H1 (cell line): ENCODE measurements around the gene PRSS22. TPM values are rescaled to one million over a fixed set of nuclear protein-coding genes. Genes with fewer than 3 reads are reported as not detected.
A peak's percentile ranks its signal among the peaks of the same experiment; 100 is the strongest.

Experiments used
- CTCF ChIA-PET: fragments of 300-600 bp; sonication (Branson Sonifier 250); formaldehyde crosslinking; loops from one replicate; lab custom pipeline; 2021; ENCODE audit not compliant: partially characterized antibody; lab: Charles Lee
- POLR2A ChIA-PET: fragments of 300-600 bp; sonication (Branson Sonifier 250); formaldehyde crosslinking; loops from one replicate; lab custom pipeline; 2021; ENCODE audit warnings: inconsistent platforms; ENCODE audit not compliant: partially characterized antibody; lab: Charles Lee
- DNase-seq, 2 experiments: peaks; one replicate each; pipeline versions ENCODE4 v3.0.0 to v3.0.0-alpha.2; 2010 to 2022; ENCODE audit warnings: low spot score in 2 of 2, low read depth in 1 of 2, mixed read lengths in 1 of 2
- FAIRE-seq: peaks from 2 replicates; lab custom pipeline; 2011; peaks lifted over from hg19 to GRCh38; lab: Jason Lieb, UNC
- H2AFZ ChIP-seq: 2 replicates; pipeline ENCODE4 v1.8.1; 2012; ENCODE audit warnings: low read length, inconsistent platforms
- H2AK5ac ChIP-seq: 2 replicates; pipeline ENCODE4 v1.6.1; 2013; ENCODE audit warnings: low read depth, low read length
- H2BK120ac ChIP-seq: replicated peaks from 2 replicates; pipeline ENCODE3; 2013; ENCODE audit warnings: low read depth, low read length, inconsistent platforms
- H2BK12ac ChIP-seq: 2 replicates; pipeline ENCODE4 v1.6.1; 2013; ENCODE audit warnings: low read depth, low read length
- H2BK15ac ChIP-seq: 2 replicates; pipeline ENCODE4 v1.6.1; 2013; ENCODE audit warnings: low read length
- H2BK20ac ChIP-seq: 2 replicates; pipeline ENCODE4 v1.6.1; 2013; ENCODE audit warnings: low read length
- H2BK5ac ChIP-seq: 2 replicates; pipeline ENCODE4 v1.6.1; 2013; ENCODE audit warnings: low read depth, low read length
- H3K14ac ChIP-seq: 2 replicates; pipeline ENCODE4 v1.6.1; 2013; ENCODE audit warnings: inconsistent platforms; ENCODE audit not compliant: insufficient read length
- H3K18ac ChIP-seq: 2 replicates; pipeline ENCODE4 v1.6.1; 2013; ENCODE audit warnings: low read length; ENCODE audit errors: extremely low read depth
- H3K23ac ChIP-seq: 2 replicates; pipeline ENCODE4 v1.6.1; 2013; ENCODE audit warnings: inconsistent platforms; ENCODE audit not compliant: insufficient read length
- H3K23me2 ChIP-seq: 2 replicates; pipeline ENCODE4 v1.6.1; 2013; ENCODE audit warnings: low read depth, low read length
- H3K27ac ChIP-seq: 2 replicates; pipeline ENCODE4 v1.6.1; 2011; ENCODE audit warnings: low read depth, low read length, inconsistent platforms
- H3K27me3 ChIP-seq, 4 experiments: replicated peaks in 1 of 4; 1 replicate in 1 of 4; 2 replicates in 3 of 4; pipeline versions ENCODE4 v1.6.1 to v1.8.1; 2011 to 2013; ENCODE audit warnings: low read length in 3 of 4, mild to moderate bottlenecking in 3 of 4, inconsistent platforms in 2 of 4, mixed read lengths in 2 of 4, moderate library complexity in 1 of 4; ENCODE audit not compliant: control insufficient read depth in 3 of 4, insufficient read depth in 3 of 4; ENCODE audit errors: extremely low read depth in 1 of 4
- H3K36me3 ChIP-seq, 4 experiments: 2 replicates each; pipeline versions ENCODE4 v1.6.1 to v1.8.1; 2011 to 2013; ENCODE audit warnings: mild to moderate bottlenecking in 4 of 4, low read length in 3 of 4, moderate library complexity in 2 of 4, control low read depth in 1 of 4, inconsistent platforms in 1 of 4; ENCODE audit not compliant: insufficient read depth in 4 of 4, control insufficient read depth in 2 of 4
- H3K4ac ChIP-seq: replicated peaks from 2 replicates; pipeline ENCODE3; 2013; ENCODE audit warnings: low read length, low read depth, mixed read lengths, inconsistent platforms; ENCODE audit not compliant: insufficient read length
- H3K4me1 ChIP-seq, 4 experiments: replicated peaks in 1 of 4; 1 replicate in 1 of 4; 2 replicates in 3 of 4; pipeline versions ENCODE4 v1.6.1 to v1.8.1; 2011 to 2013; ENCODE audit warnings: low read length in 3 of 4, inconsistent platforms in 2 of 4, mixed read lengths in 1 of 4; ENCODE audit not compliant: insufficient read depth in 4 of 4, control insufficient read depth in 3 of 4
- H3K4me2 ChIP-seq, 2 experiments: 2 replicates each; pipeline versions ENCODE4 v1.6.1 to v1.8.1; 2011 to 2013; ENCODE audit warnings: low read depth in 2 of 2, low read length in 2 of 2, control low read depth in 1 of 2, inconsistent platforms in 1 of 2, mild to moderate bottlenecking in 1 of 2; ENCODE audit not compliant: insufficient read depth in 1 of 2
- H3K4me3 ChIP-seq, 4 experiments: fragments of 200-600, 300-600 bp in 1 of 4; sonication (generic), shearing (Covaris generic), sonication (Bioruptor Twin) in 1 of 4; 2 replicates each; pipeline versions ENCODE4 v1.5.1 to v1.8.1; 2011 to 2016; ENCODE audit warnings: low read length in 4 of 4, low read depth in 3 of 4, control low read depth in 2 of 4, inconsistent platforms in 2 of 4, mild to moderate bottlenecking in 2 of 4, mixed read lengths in 1 of 4, moderate library complexity in 1 of 4; ENCODE audit not compliant: insufficient read depth in 2 of 4; ENCODE audit errors: extremely low read depth in 1 of 4
- H3K56ac ChIP-seq: replicated peaks from 2 replicates; pipeline ENCODE3; 2013; ENCODE audit warnings: low read depth, mild to moderate bottlenecking, mixed read lengths, low read length, inconsistent platforms; ENCODE audit not compliant: insufficient read length
- H3K79me1 ChIP-seq: 2 replicates; pipeline ENCODE4 v1.6.1; 2013; ENCODE audit warnings: low read depth, low read length, control low read depth
- H3K79me2 ChIP-seq, 2 experiments: 2 replicates each; pipeline versions ENCODE4 v1.6.1 to v1.8.1; 2012 to 2013; ENCODE audit warnings: low read length in 2 of 2, mild to moderate bottlenecking in 2 of 2, inconsistent platforms in 1 of 2; ENCODE audit not compliant: insufficient read depth in 2 of 2, control insufficient read depth in 1 of 2
- H3K9ac ChIP-seq, 4 experiments: replicated peaks in 1 of 4; 1 replicate in 1 of 4; 2 replicates in 3 of 4; pipeline versions ENCODE4 v1.6.1 to v1.8.1; 2011 to 2013; ENCODE audit warnings: low read depth in 3 of 4, low read length in 3 of 4, control low read depth in 2 of 4, mild to moderate bottlenecking in 2 of 4, moderate library complexity in 2 of 4, inconsistent platforms in 1 of 4; ENCODE audit errors: extremely low read depth in 1 of 4
- H3K9me3 ChIP-seq, 2 experiments: 2 replicates each; pipeline versions ENCODE4 v1.6.1 to v1.8.1; 2012 to 2013; ENCODE audit warnings: mild to moderate bottlenecking in 2 of 2, moderate library complexity in 2 of 2, control low read depth in 1 of 2, inconsistent platforms in 1 of 2, low read depth in 1 of 2, low read length in 1 of 2, mixed read lengths in 1 of 2; ENCODE audit not compliant: insufficient read depth in 2 of 2
- H4K20me1 ChIP-seq, 2 experiments: replicated peaks in 1 of 2; 2 replicates each; pipeline versions ENCODE3 to v1.8.1; 2011 to 2013; ENCODE audit warnings: inconsistent platforms in 2 of 2, low read length in 2 of 2, mild to moderate bottlenecking in 1 of 2; ENCODE audit not compliant: insufficient read depth in 2 of 2, control insufficient read depth in 1 of 2
- H4K5ac ChIP-seq: 2 replicates; pipeline ENCODE4 v1.6.1; 2013; ENCODE audit warnings: low read length, low read depth, mixed read lengths, inconsistent platforms; ENCODE audit not compliant: insufficient read length
- H4K8ac ChIP-seq: 2 replicates; pipeline ENCODE4 v1.8.0; 2013; ENCODE audit warnings: mild to moderate bottlenecking, moderate library complexity, low read length, inconsistent platforms; ENCODE audit not compliant: insufficient read depth; ENCODE audit errors: extremely low read depth
- H4K91ac ChIP-seq: replicated peaks from 2 replicates; pipeline ENCODE3; 2013; ENCODE audit warnings: low read length, mixed read lengths, inconsistent platforms; ENCODE audit not compliant: insufficient read length
- CTCF ChIP-seq, 3 experiments: IDR thresholded peaks; 1 replicate in 2 of 3; 2 replicates in 1 of 3; pipeline versions ENCODE4 v1.5.1 to v1.6.1; 2011; ENCODE audit warnings: low read length in 3 of 3, mild to moderate bottlenecking in 3 of 3, inconsistent platforms in 2 of 3, low read depth in 1 of 3, moderate library complexity in 1 of 3; ENCODE audit not compliant: insufficient read depth in 1 of 3; ENCODE audit errors: control extremely low read depth in 1 of 3
- GABPA ChIP-seq: IDR thresholded peaks from 2 replicates; pipeline ENCODE4 v1.6.1; 2011; ENCODE audit warnings: mild to moderate bottlenecking, low read length, moderate library complexity, borderline replicate concordance; ENCODE audit not compliant: insufficient read depth
- KDM1A ChIP-seq: fragments of 200-600, 300-600 bp; sonication (generic); IDR thresholded peaks from 2 replicates; pipeline ENCODE4 v1.7.1; 2016; ENCODE audit warnings: mild to moderate bottlenecking, low read length, borderline replicate concordance
- MAX ChIP-seq: IDR thresholded peaks from 2 replicates; pipeline ENCODE4 v1.6.1; 2012; ENCODE audit warnings: inconsistent platforms
- RAD21 ChIP-seq, 2 experiments: IDR thresholded peaks in 1 of 2; conservative IDR thresholded peaks in 1 of 2; 2 replicates each; pipeline ENCODE4 v1.6.1; 2011; ENCODE audit warnings: low read depth in 2 of 2, low read length in 2 of 2, improper control_type of control experiment in 1 of 2, inconsistent platforms in 1 of 2, mild to moderate bottlenecking in 1 of 2, moderate library complexity in 1 of 2
- RXRA ChIP-seq: IDR thresholded peaks from 2 replicates; pipeline ENCODE4 v1.6.1; 2011; ENCODE audit warnings: low read depth, mild to moderate bottlenecking, low read length, moderate library complexity; ENCODE audit not compliant: insufficient read depth
- TAF7 ChIP-seq: optimal IDR thresholded peaks from 2 replicates; pipeline ENCODE3; 2011; ENCODE audit warnings: low read depth, mild to moderate bottlenecking, inconsistent platforms, low read length, moderate library complexity, borderline replicate concordance
- TBP ChIP-seq: IDR thresholded peaks from 2 replicates; pipeline ENCODE4 v1.6.1; 2011; ENCODE audit warnings: low read depth, low read length, improper control_type of control experiment
- YY1 ChIP-seq: IDR thresholded peaks from 2 replicates; pipeline ENCODE4 v1.6.1; 2011; ENCODE audit warnings: low read depth, mild to moderate bottlenecking, low read length
- WGBS, 2 experiments: shearing (Covaris generic) in 1 of 2; methylation state at CpG; one replicate each; pipeline versions ENCODE4 v1.1.6 to v1.1.7; 2013 to 2015; ENCODE audit warnings: low lambda C conversion rate in 2 of 2, mixed read lengths in 2 of 2, inconsistent platforms in 1 of 2, low coverage in 1 of 2, missing lambda C conversion rate in 1 of 2; ENCODE audit not compliant: insufficient replicate concordance in 2 of 2, insufficient coverage in 1 of 2, insufficient read length in 1 of 2; ENCODE audit errors: extremely low coverage in 1 of 2, missing lambda C conversion rate in 1 of 2; 5-methylcytosine and 5-hydroxymethylcytosine counted together
- polyA plus RNA-seq, 7 experiments: library from polyadenylated mRNA; depleted of rRNA in 3 of 7; stranded (reverse) in 5 of 7; unstranded in 2 of 7; fragments of >200 nt in 5 of 7; fragments of 200-250 nt in 2 of 7; gene quantifications; 1 replicate in 5 of 7; 2 replicates in 1 of 7; 4 replicates in 1 of 7; pipeline versions ENCODE4 v1.2.1 to v1.2.3, GENCODE V29; 2011 to 2013; ENCODE audit warnings: missing spikeins in 2 of 7, mixed read lengths in 2 of 7
- total RNA-seq: library from RNA; stranded (reverse); fragmentation: NEBNext Ultra II Directional; extraction: Animal tissue kit (Norgen Biotek cat#: 25700); gene quantifications from 2 replicates; pipeline ENCODE4 v1.2.1, GENCODE V29; 2021

The PRSS22 gene
- total and polyA plus RNA-seq, 2 of the 8 experiments (the other 6 are each of a cell fraction or from before 2014, with no cell fraction given): 4.0 to 4.4 TPM

GRCh38 chr16:2838928-2839327 is 19.0 kb downstream of the PRSS22 start:
- Histone ChIP-seq H3K79me2 (no peaks in the 10 kb centered on the region), H4K91ac (no peak overlapping the region), H3K56ac (no peak overlapping the region), H2BK15ac (no peak overlapping the region), H3K4me1 (peaks cover 0 to 11% (median 3%) of the 10 kb centered on the region in 4 experiments; a peak in 5 of 7 replicates), H4K8ac (peak overlapping the region; percentile 79), H3K18ac (no peak overlapping the region; the same call in 1 of the 2 replicates), H3K23me2 (peaks cover 14% of the 10 kb centered on the region; the same call in 1 of the 2 replicates), H3K27ac (no peak overlapping the region), H3K27me3 (peaks cover 0 to 5% (median 2%) of the 10 kb centered on the region in 4 experiments; a peak in 4 of 7 replicates), H2BK120ac (no peak overlapping the region), H2AFZ (peak overlapping the region; percentile 43), H3K4ac (no peak overlapping the region), H3K9me3 (no peaks in the 10 kb centered on the region), H4K20me1 (peaks cover 0 to 2% of the 10 kb centered on the region in 2 experiments), H3K79me1 (no peaks in the 10 kb centered on the region), H2BK12ac (peak overlapping the region; percentile 69; the same call in 1 of the 2 replicates), H2AK5ac (no peak overlapping the region), H2BK20ac (no peak overlapping the region), H3K4me2 (peak overlapping the region in 1 of 2 experiments; percentile 55; a peak in 1 of 4 replicates), H3K23ac (no peak overlapping the region), H3K14ac (no peak overlapping the region), H4K5ac (no peak overlapping the region), H3K9ac (no peak overlapping the region), H2BK5ac (no peak overlapping the region; the same call in 1 of the 2 replicates), H3K36me3 (no peaks in the 10 kb centered on the region), H3K4me3 (no peak overlapping the region)
- ChIA-PET CTCF (interaction anchor here (0.5 to 3.9 kb wide), 42 partner anchors 9 to 1671 kb away, joined by 3 to 90 read pairs (median 6); partner anchors contain the start of genes FLYWCH1, FLYWCH2, PRSS22 and PRSS41), POLR2A (interaction anchor here (0.6 to 2.2 kb wide), 12 partner anchors 11 to 125 kb away, joined by 3 to 6 read pairs (median 4); partner anchors contain the start of gene KREMEN2)
- peak; percentile 71 to 82 for DNase-seq
- peak; percentile 69 for FAIRE-seq
- WGBS, 2 experiments: 11% methylated on average over 12 of the region's 12 CpGs; no CpG with 5 or more reads in 1 of the 2 experiments
- peak; percentile 74; the same call in 1 of the 2 replicates for TF ChIP-seq GABPA
- peak; percentile 73; the same call in 1 of the 2 replicates for TF ChIP-seq MAX
- TF ChIP-seq RXRA: no peak
- no peak for TF ChIP-seq YY1
- no peak for TF ChIP-seq TAF7
- peak; percentile 14; the same call in 1 of the 2 replicates for TF ChIP-seq TBP
- TF ChIP-seq CTCF (IDR thresholded peaks at IDR 0.05; ENCODE audit: control extremely low read depth in 1 of 3, insufficient read depth in 1 of 3, low read depth in 1 of 3, low read length in 3 of 3): peak; percentile 97 to 100 (median 97)
- TF ChIP-seq RAD21 (IDR thresholded peaks at IDR 0.05 in 1 of 2, conservative IDR thresholded peaks at IDR 0.05 in 1 of 2; ENCODE audit: low read depth in 2 of 2, low read length in 2 of 2): peak; percentile 92 to 95
- TF ChIP-seq KDM1A: no peak
